K562 (cell line): ENCODE results near the gene SLC35E1. TPM values are rescaled to one million over a fixed set of nuclear protein-coding genes. Genes with fewer than 3 reads are reported as not detected.

Source experiments
- ATAC-seq: fragments of 200-7000 bp; cut with Tn5 transposase; 3 replicates; pipeline ENCODE4 v1.9.1; 2020; ENCODE audit warnings: moderate library complexity
- BruUV-seq: library from RNA; stranded (reverse); fragments of 400-500 nt; replicated peaks from 2 replicates; lab custom pipeline; 2021; lab: Mats Ljungman, UMichigan
- CTCF ChIA-PET: fragments of 300-600 bp; formaldehyde crosslinking; extraction: SDS; loops from one replicate; lab custom pipeline; 2021; ENCODE audit warnings: low intra/inter-chr PET ratio; lab: Yijun Ruan, JAX
- POLR2A ChIA-PET: fragments of 300-600, 350-650 bp; sonication (Branson Sonifier 250); formaldehyde crosslinking; extraction: SDS; loops from one replicate; lab custom pipeline; 2021; ENCODE audit warnings: antibody characterized with exemption, inconsistent platforms; lab: Yijun Ruan, JAX
- DNase-seq, 4 experiments: peaks; one replicate each; pipeline versions ENCODE4 v3.0.0 to v3.0.0-alpha.2; 2011 to 2018; ENCODE audit warnings: low spot score in 3 of 4, mixed read lengths in 3 of 4; ENCODE audit errors: extremely low read depth in 1 of 4
- FAIRE-seq: peaks from 2 replicates; lab custom pipeline; 2011; peaks lifted over from hg19 to GRCh38; lab: Jason Lieb, UNC
- H2AFZ ChIP-seq: 2 replicates; pipeline ENCODE4 v1.6.0; 2011; ENCODE audit warnings: low read depth, low read length, control low read depth, inconsistent platforms
- H3K27ac ChIP-seq: fragments of 200-600 bp; 3 replicates; pipeline ENCODE4 v1.8.0; 2011; ENCODE audit warnings: low read depth, mild to moderate bottlenecking, control low read depth, inconsistent platforms, low read length, moderate library complexity, mixed read lengths; ENCODE audit errors: extremely low read depth
- H3K27me3 ChIP-seq, 2 experiments: fragments of 300-600 bp in 1 of 2; 2 replicates in 1 of 2; 3 replicates in 1 of 2; pipeline versions ENCODE4 v1.6.0 to v1.8.0; 2011; ENCODE audit warnings: inconsistent platforms in 2 of 2, low read length in 2 of 2, mild to moderate bottlenecking in 1 of 2, mixed read lengths in 1 of 2, moderate library complexity in 1 of 2; ENCODE audit not compliant: control insufficient read depth in 2 of 2, insufficient read depth in 2 of 2
- H3K36me3 ChIP-seq: fragments of 300-600 bp; 3 replicates; pipeline ENCODE4 v1.8.0; 2011; ENCODE audit warnings: mild to moderate bottlenecking, low read length, inconsistent platforms; ENCODE audit not compliant: control insufficient read depth, insufficient read depth
- H3K4me1 ChIP-seq, 2 experiments: fragments of 200-600 bp in 1 of 2; replicated peaks in 1 of 2; 2 replicates in 1 of 2; 3 replicates in 1 of 2; pipeline versions ENCODE4 v1.5.1 to v1.8.0; 2011; ENCODE audit warnings: inconsistent platforms in 2 of 2, low read length in 2 of 2, mild to moderate bottlenecking in 1 of 2, mixed read lengths in 1 of 2, moderate library complexity in 1 of 2; ENCODE audit not compliant: control insufficient read depth in 2 of 2, insufficient read depth in 2 of 2
- H3K4me2 ChIP-seq: 2 replicates; pipeline ENCODE4 v1.6.1; 2011; ENCODE audit warnings: low read length, control low read depth, inconsistent platforms, mixed read lengths; ENCODE audit not compliant: insufficient read depth
- H3K4me3 ChIP-seq: fragments of 200-600 bp; sonication (generic), shearing (Covaris generic); 2 replicates; pipeline ENCODE4 v1.5.1; 2016; ENCODE audit warnings: control low read depth, inconsistent platforms
- H3K79me2 ChIP-seq: fragments of 200-600 bp; 3 replicates; pipeline ENCODE4 v1.8.0; 2011; ENCODE audit warnings: low read length, inconsistent platforms; ENCODE audit not compliant: control insufficient read depth, insufficient read depth
- H3K9ac ChIP-seq, 2 experiments: 2 replicates each; pipeline versions ENCODE4 v1.6.0 to v1.6.1; 2011; ENCODE audit warnings: low read depth in 2 of 2, low read length in 2 of 2, control low read depth in 1 of 2, inconsistent platforms in 1 of 2, mild to moderate bottlenecking in 1 of 2, mixed read lengths in 1 of 2; ENCODE audit not compliant: insufficient read depth in 1 of 2
- H3K9me1 ChIP-seq: one replicate; pipeline ENCODE4 v1.6.0; 2011; ENCODE audit warnings: inconsistent platforms, mild to moderate bottlenecking, low read length, moderate library complexity; ENCODE audit not compliant: control insufficient read depth, insufficient read depth
- H3K9me3 ChIP-seq: replicated peaks from 2 replicates; pipeline ENCODE4 v1.5.1; 2011; ENCODE audit warnings: low read depth, low read length, inconsistent platforms; ENCODE audit not compliant: control insufficient read depth, insufficient read depth
- H4K20me1 ChIP-seq: replicated peaks from 2 replicates; pipeline ENCODE4 v1.6.1; 2011; ENCODE audit warnings: low read length, inconsistent platforms, mixed read lengths; ENCODE audit not compliant: control insufficient read depth, insufficient read depth
- ARNT ChIP-seq, 2 experiments: fragments of 450-650 bp; IDR thresholded peaks; 2 replicates each; pipeline ENCODE4 v1.6.1; 2016; ENCODE audit warnings: mild to moderate bottlenecking in 1 of 2
- ESRRA ChIP-seq: fragments of 450-650 bp; IDR thresholded peaks from 2 replicates; pipeline ENCODE4 v1.6.1; 2014; ENCODE audit warnings: low read depth, mild to moderate bottlenecking, moderate library complexity, borderline replicate concordance
- ETS2 ChIP-seq: IDR thresholded peaks from 2 replicates; pipeline ENCODE4 v1.6.1; 2016; ENCODE audit warnings: borderline replicate concordance, missing genetic modification characterization, mild to moderate bottlenecking, moderate library complexity, missing compliant biosample characterization; ENCODE audit not compliant: poor library complexity, severe bottlenecking
- HCFC1 ChIP-seq: IDR thresholded peaks from 2 replicates; pipeline ENCODE4 v1.6.1; 2012; ENCODE audit warnings: low read depth, low read length, improper control_type of control experiment
- HMGN3 ChIP-seq: IDR thresholded peaks from 2 replicates; pipeline ENCODE4 v1.6.1; 2011; ENCODE audit warnings: borderline replicate concordance, low read depth, mild to moderate bottlenecking, mixed read lengths, low read length; ENCODE audit not compliant: insufficient read length; ENCODE audit errors: extremely low read depth
- HNRNPH1 ChIP-seq: fragments of 200-400 bp; formaldehyde crosslinking; optimal IDR thresholded peaks from 2 replicates; pipeline ENCODE3; 2017; ENCODE audit warnings: low read depth, mild to moderate bottlenecking, low read length, moderate library complexity
- RBM34 ChIP-seq: fragments of 200-400 bp; formaldehyde crosslinking; IDR thresholded peaks from 2 replicates; pipeline ENCODE4 v1.6.1; 2018; ENCODE audit warnings: low read length, borderline replicate concordance; ENCODE audit not compliant: insufficient read depth
- SLC30A9 ChIP-seq: fragments of 250-450 bp; sonication (Bioruptor Pico); IDR thresholded peaks from 2 replicates; pipeline ENCODE4 v1.8.0; 2022; ENCODE audit warnings: mild to moderate bottlenecking, moderate library complexity
- ZBTB17 ChIP-seq: fragments of 450-650 bp; formaldehyde crosslinking; IDR thresholded peaks from 2 replicates; pipeline ENCODE4 v1.4.0; 2020; ENCODE audit warnings: mild to moderate bottlenecking
- ZNF830 ChIP-seq: fragments of 250-450 bp; sonication (Bioruptor Pico); IDR thresholded peaks from 2 replicates; pipeline ENCODE4 v1.5.0; 2021; ENCODE audit warnings: mild to moderate bottlenecking
- WGBS: fragments of 100-300 bp; shearing (Covaris generic); methylation state at CpG from one replicate; pipeline ENCODE4 v1.1.6; 2016; ENCODE audit warnings: low coverage, mixed read lengths; ENCODE audit not compliant: insufficient coverage; ENCODE audit errors: missing lambda C conversion rate; 5-methylcytosine and 5-hydroxymethylcytosine counted together
- in situ Hi-C: fragments of 300-500 bp; cut with MboI; formaldehyde crosslinking; loops from 4 replicates; pipeline ENCODE4 v1.15.0; 2018; ENCODE audit warnings: inconsistent platforms, mixed read lengths
- intact Hi-C: fragments of 100-400 bp; cut with micrococcal nuclease; formaldehyde crosslinking; loops from 2 replicates; pipeline ENCODE4 v1.14.2; 2022
- polyA plus RNA-seq, 8 experiments: library from polyadenylated mRNA; depleted of rRNA in 4 of 8; stranded (reverse) in 5 of 8; unstranded in 3 of 8; fragments of >200 nt; fragmentation: Nextera tagmentation in 2 of 8; fragmentation: Illumina TruSeq in 1 of 8; extraction: Ambion mirVana in 2 of 8; extraction: Trizol in 1 of 8; gene quantifications; 2 replicates each; pipeline versions ENCODE4 v1.2.1 to v1.2.3, GENCODE V29; 2011 to 2014; ENCODE audit warnings: inconsistent platforms in 1 of 8, missing spikeins in 1 of 8
- total RNA-seq, 7 experiments: library from RNA; depleted of rRNA in 6 of 7; stranded (reverse); fragments of >200 nt in 6 of 7; fragmentation: Illumina TruSeq in 2 of 7; extraction: Trizol in 2 of 7; gene quantifications; 2 replicates each; pipeline versions ENCODE4 v1.2.1 to v1.2.3, GENCODE V29; 2011 to 2021; ENCODE audit warnings: low replicate concordance in 1 of 7
- TF ChIP-seq, protein P1 (sequence below): fragments of 450-650 bp; IDR thresholded peaks from 2 replicates; pipeline ENCODE4 v1.6.1; 2018; ENCODE audit warnings: mild to moderate bottlenecking, low read depth; ENCODE audit not compliant: partially characterized antibody
- TF ChIP-seq, protein P2 (sequence below): fragments of 250-450 bp; sonication (Bioruptor Pico); IDR thresholded peaks from 2 replicates; pipeline ENCODE4 v1.8.0; 2021; ENCODE audit warnings: borderline replicate concordance, mild to moderate bottlenecking, moderate library complexity; ENCODE audit not compliant: poor library complexity, severe bottlenecking

The SLC35E1 gene
- total and polyA plus RNA-seq, 9 of the 15 experiments (the other 6 are each of a cell fraction or from before 2014, with no cell fraction given): 15.0 to 40.1 (median 25.7) TPM

DNA sequence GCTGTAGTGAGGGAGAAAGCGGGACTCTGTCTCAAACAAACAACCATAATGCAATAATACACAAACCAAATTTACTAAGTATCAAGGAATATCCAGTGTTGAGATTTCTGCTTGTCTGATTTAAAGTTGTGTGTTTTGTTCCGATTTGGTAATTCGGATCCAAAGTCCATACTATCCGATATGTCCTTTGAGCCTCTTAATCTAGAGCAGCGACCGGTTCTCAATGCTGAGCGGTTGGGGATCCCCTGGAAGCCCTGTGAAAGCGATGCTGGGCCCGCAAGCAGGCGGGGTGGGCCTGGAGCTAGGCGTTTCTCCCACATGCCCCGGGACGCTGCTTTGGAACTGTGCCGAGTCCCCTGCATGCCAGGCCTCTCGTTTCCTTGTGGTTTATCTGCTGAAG, 55.8 kb downstream of the SLC35E1 start:
- Histone ChIP-seq H3K27ac (no peak overlapping the region), H3K36me3 (peaks cover 73% of the 10 kb centered on the region), H3K79me2 (no peaks in the 10 kb centered on the region), H3K4me1 (peaks cover 0 to 14% of the 10 kb centered on the region in 2 experiments; a peak in 1 of 5 replicates), H3K4me3 (no peak overlapping the region), H3K27me3 (no peaks in the 10 kb centered on the region), H4K20me1 (peaks cover 9% of the 10 kb centered on the region; the same call in 1 of the 2 replicates), H3K9ac (no peak overlapping the region)
- no peak for ATAC-seq
- BruUV-seq: no TSS peak
- intact Hi-C loops: no loop called here
- CTCF ChIA-PET: no interaction called here
- in situ Hi-C loops: no loop called here
- TF ChIP-seq HNRNPH1 (no peak), ETS2 (tag) (no peak), RBM34 (no peak), SLC30A9 (CRISPR knock-in tag) (no peak), HCFC1 (no peak), HMGN3 (no peak), ESRRA (no peak), ZNF830 (CRISPR knock-in tag) (no peak), ARNT (IDR thresholded peaks at IDR 0.05) (no peak), ZBTB17 (CRISPR knock-in tag) (no peak)
- TF ChIP-seq, protein P1, sequence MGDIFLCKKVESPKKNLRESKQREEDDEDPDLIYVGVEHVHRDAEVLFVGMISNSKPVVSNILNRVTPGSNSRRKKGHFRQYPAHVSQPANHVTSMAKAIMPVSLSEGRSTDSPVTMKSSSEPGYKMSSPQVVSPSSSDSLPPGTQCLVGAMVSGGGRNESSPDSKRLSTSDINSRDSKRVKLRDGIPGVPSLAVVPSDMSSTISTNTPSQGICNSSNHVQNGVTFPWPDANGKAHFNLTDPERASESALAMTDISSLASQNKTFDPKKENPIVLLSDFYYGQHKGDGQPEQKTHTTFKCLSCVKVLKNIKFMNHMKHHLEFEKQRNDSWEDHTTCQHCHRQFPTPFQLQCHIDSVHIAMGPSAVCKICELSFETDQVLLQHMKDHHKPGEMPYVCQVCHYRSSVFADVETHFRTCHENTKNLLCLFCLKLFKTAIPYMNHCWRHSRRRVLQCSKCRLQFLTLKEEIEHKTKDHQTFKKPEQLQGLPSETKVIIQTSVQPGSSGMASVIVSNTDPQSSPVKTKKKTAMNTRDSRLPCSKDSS: no peak
- TF ChIP-seq, protein P2, sequence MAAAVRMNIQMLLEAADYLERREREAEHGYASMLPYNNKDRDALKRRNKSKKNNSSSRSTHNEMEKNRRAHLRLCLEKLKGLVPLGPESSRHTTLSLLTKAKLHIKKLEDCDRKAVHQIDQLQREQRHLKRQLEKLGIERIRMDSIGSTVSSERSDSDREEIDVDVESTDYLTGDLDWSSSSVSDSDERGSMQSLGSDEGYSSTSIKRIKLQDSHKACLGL: no peak
- TF ChIP-seq, all 486 proteins: peak for 0
- Histone ChIP-seq H3K9me1 (no peaks in the 10 kb centered on the region), H3K9me3 (no peaks in the 10 kb centered on the region), H2AFZ (no peak overlapping the region), H3K4me2 (no peak overlapping the region)
- 84% methylated on average over 15 of the region's 15 CpGs for WGBS
- DNase-seq (no peak), FAIRE-seq (no peak)
- POLR2A ChIA-PET: interaction anchor here (0.6 to 1.6 kb wide), 2 partner anchors 17 to 112 kb away, joined by 3 to 4 read pairs; partner anchors contain the start of gene MED26
